Loucy (cell line): ENCODE measurements around the gene RBMS3.

Source experiments
- H2AFZ ChIP-seq: fragments of 200-600 bp; sonication (generic); 2 replicates; pipeline ENCODE4 v1.6.0; 2016; ENCODE audit warnings: antibody characterized with exemption, mild to moderate bottlenecking, low read length, moderate library complexity
- H3F3A ChIP-seq: fragments of 200-600 bp; 2 replicates; pipeline ENCODE4 v1.6.0; 2016; ENCODE audit warnings: antibody characterized with exemption, low read depth, mild to moderate bottlenecking
- H3K27me3 ChIP-seq: fragments of 200-600 bp; sonication (generic); 2 replicates; pipeline ENCODE4 v1.6.1; 2014; ENCODE audit warnings: low read length, mild to moderate bottlenecking; ENCODE audit not compliant: insufficient read depth, poor library complexity, severe bottlenecking
- H3K36me3 ChIP-seq: fragments of 200-600 bp; sonication (generic); 2 replicates; pipeline ENCODE4 v1.6.1; 2016; ENCODE audit warnings: low read length; ENCODE audit not compliant: insufficient read depth
- H3K4me1 ChIP-seq: fragments of 200-600 bp; sonication (generic); 2 replicates; pipeline ENCODE4 v1.5.1; 2014; ENCODE audit warnings: low read length, mild to moderate bottlenecking; ENCODE audit not compliant: insufficient read depth, poor library complexity, severe bottlenecking
- H3K4me2 ChIP-seq: fragments of 200-600 bp; sonication (generic); 2 replicates; pipeline ENCODE4 v1.6.0; 2014; ENCODE audit warnings: antibody characterized with exemption, low read length, low read depth, mild to moderate bottlenecking; ENCODE audit not compliant: poor library complexity, severe bottlenecking
- H3K4me3 ChIP-seq: fragments of 200-600 bp; sonication (generic); 2 replicates; pipeline ENCODE4 v1.5.1; 2014; ENCODE audit warnings: low read length, mild to moderate bottlenecking, mixed read lengths; ENCODE audit not compliant: poor library complexity, severe bottlenecking
- H3K79me2 ChIP-seq: fragments of 200-600 bp; sonication (generic); 2 replicates; pipeline ENCODE4 v1.6.1; 2014; ENCODE audit warnings: low read length; ENCODE audit not compliant: insufficient read depth
- H3K9ac ChIP-seq: fragments of 200-600 bp; sonication (generic); 2 replicates; pipeline ENCODE4 v1.6.0; 2014; ENCODE audit warnings: mild to moderate bottlenecking, low read depth, low read length, moderate library complexity; ENCODE audit not compliant: poor library complexity, severe bottlenecking
- H3K9me2 ChIP-seq: fragments of 200-600 bp; sonication (generic); replicated peaks from 2 replicates; pipeline ENCODE4 v1.6.1; 2016; ENCODE audit warnings: low read depth, low read length, mixed read lengths
- H3K9me3 ChIP-seq: fragments of 200-600 bp; sonication (generic); 2 replicates; pipeline ENCODE4 v1.6.1; 2014; ENCODE audit warnings: mild to moderate bottlenecking, antibody characterized with exemption, low read length, low read depth; ENCODE audit not compliant: insufficient read depth
- H4K20me1 ChIP-seq: fragments of 200-600 bp; sonication (generic); 2 replicates; pipeline ENCODE4 v1.6.0; 2014; ENCODE audit warnings: antibody characterized with exemption, low read length, mild to moderate bottlenecking; ENCODE audit not compliant: insufficient read depth, poor library complexity, severe bottlenecking
- EZH2phosphoT487 ChIP-seq: fragments of 200-600 bp; IDR thresholded peaks from 2 replicates; pipeline ENCODE4 v1.6.1; 2018; ENCODE audit warnings: antibody characterized with exemption, mild to moderate bottlenecking, moderate library complexity, borderline replicate concordance
- TF ChIP-seq, protein P1 (sequence below): fragments of 200-600 bp; sonication (generic); conservative IDR thresholded peaks from 2 replicates; pipeline ENCODE4 v1.5.1; 2014; ENCODE audit warnings: mild to moderate bottlenecking, antibody characterized with exemption, low read length

The RBMS3 gene

DNA sequence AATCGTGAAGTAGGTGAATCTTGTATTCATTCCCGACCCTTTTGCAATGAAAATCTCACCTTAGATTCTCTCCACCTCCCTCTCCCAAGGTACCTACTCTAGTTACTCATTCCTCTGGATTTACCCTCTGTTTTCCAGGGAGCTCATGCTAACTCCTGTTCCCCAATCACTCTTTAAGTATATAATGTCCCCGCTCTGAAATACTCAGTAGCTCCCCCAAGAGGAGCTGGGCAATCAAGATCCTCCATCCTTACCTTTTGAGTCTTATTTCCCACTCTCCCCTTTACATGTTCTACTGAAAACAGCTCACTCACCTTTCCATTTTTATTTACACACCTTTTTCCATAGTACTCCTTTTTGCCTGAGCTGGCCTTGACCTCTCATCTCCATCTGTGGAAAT is 599.9 kb downstream of the RBMS3 start:
- H3K9ac ChIP-seq = no peak overlapping the region
- no peaks in the 10 kb centered on the region for H3K36me3 ChIP-seq
- no peaks in the 10 kb centered on the region for H4K20me1 ChIP-seq
- TF ChIP-seq, protein P1, sequence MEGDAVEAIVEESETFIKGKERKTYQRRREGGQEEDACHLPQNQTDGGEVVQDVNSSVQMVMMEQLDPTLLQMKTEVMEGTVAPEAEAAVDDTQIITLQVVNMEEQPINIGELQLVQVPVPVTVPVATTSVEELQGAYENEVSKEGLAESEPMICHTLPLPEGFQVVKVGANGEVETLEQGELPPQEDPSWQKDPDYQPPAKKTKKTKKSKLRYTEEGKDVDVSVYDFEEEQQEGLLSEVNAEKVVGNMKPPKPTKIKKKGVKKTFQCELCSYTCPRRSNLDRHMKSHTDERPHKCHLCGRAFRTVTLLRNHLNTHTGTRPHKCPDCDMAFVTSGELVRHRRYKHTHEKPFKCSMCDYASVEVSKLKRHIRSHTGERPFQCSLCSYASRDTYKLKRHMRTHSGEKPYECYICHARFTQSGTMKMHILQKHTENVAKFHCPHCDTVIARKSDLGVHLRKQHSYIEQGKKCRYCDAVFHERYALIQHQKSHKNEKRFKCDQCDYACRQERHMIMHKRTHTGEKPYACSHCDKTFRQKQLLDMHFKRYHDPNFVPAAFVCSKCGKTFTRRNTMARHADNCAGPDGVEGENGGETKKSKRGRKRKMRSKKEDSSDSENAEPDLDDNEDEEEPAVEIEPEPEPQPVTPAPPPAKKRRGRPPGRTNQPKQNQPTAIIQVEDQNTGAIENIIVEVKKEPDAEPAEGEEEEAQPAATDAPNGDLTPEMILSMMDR = no peak
- TF ChIP-seq EZH2phosphoT487 = no peak
- H3K4me3 ChIP-seq = no peak overlapping the region
- no peaks in the 10 kb centered on the region for H3K27me3 ChIP-seq
- H3F3A ChIP-seq = no peaks in the 10 kb centered on the region
- H3K79me2 ChIP-seq = no peaks in the 10 kb centered on the region
- H3K4me2 ChIP-seq = no peak overlapping the region
- no peak overlapping the region for H2AFZ ChIP-seq
- no peaks in the 10 kb centered on the region for H3K4me1 ChIP-seq
- H3K9me2 ChIP-seq = no peaks in the 10 kb centered on the region
- no peaks in the 10 kb centered on the region for H3K9me3 ChIP-seq

DNA sequence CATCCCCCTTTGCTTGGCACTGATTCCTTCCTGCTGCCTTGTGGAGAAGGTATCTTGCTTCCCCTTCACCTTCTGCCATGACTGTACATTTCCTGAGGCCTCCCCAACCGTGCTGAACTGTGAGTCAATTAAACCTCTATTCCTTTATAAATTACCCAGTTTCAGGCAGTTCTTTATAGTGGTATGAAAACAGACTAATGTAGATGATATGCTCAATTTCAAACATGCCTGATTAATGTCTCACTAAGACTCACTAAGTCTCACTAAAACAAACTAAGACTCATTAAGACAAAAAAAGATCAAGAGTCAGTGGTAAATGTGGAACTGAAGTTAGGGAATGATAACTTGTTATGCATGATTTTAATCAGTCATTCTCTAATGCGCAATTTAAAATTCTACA is 606.6 kb downstream of the RBMS3 start:
- H3K4me2 ChIP-seq = no peak overlapping the region
- no peaks in the 10 kb centered on the region for H4K20me1 ChIP-seq
- no peaks in the 10 kb centered on the region for H3K9me2 ChIP-seq
- H3K9ac ChIP-seq = no peak overlapping the region
- TF ChIP-seq EZH2phosphoT487 = no peak
- TF ChIP-seq, protein P1 = no peak
- no peaks in the 10 kb centered on the region for H3K36me3 ChIP-seq
- H3K27me3 ChIP-seq = no peaks in the 10 kb centered on the region
- no peaks in the 10 kb centered on the region for H3K79me2 ChIP-seq
- no peaks in the 10 kb centered on the region for H3K9me3 ChIP-seq
- no peak overlapping the region for H3K4me3 ChIP-seq
- no peaks in the 10 kb centered on the region for H3F3A ChIP-seq
- no peaks in the 10 kb centered on the region for H3K4me1 ChIP-seq
- H2AFZ ChIP-seq = no peak overlapping the region

DNA sequence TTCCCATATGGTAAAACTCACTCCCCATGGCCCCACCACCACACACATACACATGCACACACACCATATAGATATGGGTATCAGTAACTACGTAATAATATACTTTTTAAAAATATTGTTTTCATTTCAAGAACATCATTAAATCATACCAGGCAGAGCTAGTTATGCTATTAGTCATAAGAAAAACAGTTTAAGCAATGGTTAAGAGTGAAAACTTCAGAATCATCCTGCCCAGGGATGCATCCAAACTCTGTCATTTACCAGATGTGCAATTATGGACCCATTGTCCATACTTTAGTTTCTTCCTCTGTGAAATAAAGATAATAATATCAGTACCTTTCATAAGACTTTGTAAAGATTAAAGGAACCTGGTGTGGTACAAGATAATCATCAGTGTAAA is 608.3 kb downstream of the RBMS3 start:
- Histone ChIP-seq H2AFZ (no peak overlapping the region), H3K27me3 (no peaks in the 10 kb centered on the region), H3K79me2 (no peaks in the 10 kb centered on the region), H3K9ac (no peak overlapping the region), H4K20me1 (no peaks in the 10 kb centered on the region), H3F3A (no peaks in the 10 kb centered on the region), H3K4me3 (no peak overlapping the region), H3K9me2 (no peaks in the 10 kb centered on the region), H3K36me3 (no peaks in the 10 kb centered on the region), H3K9me3 (no peaks in the 10 kb centered on the region), H3K4me1 (no peaks in the 10 kb centered on the region), H3K4me2 (no peak overlapping the region)
- TF ChIP-seq, protein P1 = no peak
